HCT116 (cell line): ENCODE results near the gene RAMP3.

ENCODE experiments used
- CTCF ChIP-seq, 3 experiments: fragments of 200-600 bp in 1 of 3; sonication (generic) in 1 of 3; IDR thresholded peaks in 2 of 3; conservative IDR thresholded peaks in 1 of 3; 2 replicates each; pipeline ENCODE4 v1.5.1; 2012 to 2017; ENCODE audit warnings: low read depth in 2 of 3, low read length in 2 of 3, antibody characterized with exemption in 1 of 3, borderline replicate concordance in 1 of 3, control low read depth in 1 of 3, mild to moderate bottlenecking in 1 of 3, mixed read lengths in 1 of 3, mixed run types in 1 of 3, moderate library complexity in 1 of 3; ENCODE audit not compliant: insufficient read depth in 1 of 3
- EZH2phosphoT487 ChIP-seq: fragments of 200-600 bp; IDR thresholded peaks from 2 replicates; pipeline ENCODE4 v1.6.1; 2018; ENCODE audit warnings: antibody characterized with exemption, borderline replicate concordance
- YY1 ChIP-seq: IDR thresholded peaks from 2 replicates; pipeline ENCODE4 v1.6.1; 2011; ENCODE audit warnings: low read length, low read depth, moderate library complexity, mild to moderate bottlenecking; ENCODE audit not compliant: insufficient replicate concordance; ENCODE audit errors: extremely low read depth

DNA sequence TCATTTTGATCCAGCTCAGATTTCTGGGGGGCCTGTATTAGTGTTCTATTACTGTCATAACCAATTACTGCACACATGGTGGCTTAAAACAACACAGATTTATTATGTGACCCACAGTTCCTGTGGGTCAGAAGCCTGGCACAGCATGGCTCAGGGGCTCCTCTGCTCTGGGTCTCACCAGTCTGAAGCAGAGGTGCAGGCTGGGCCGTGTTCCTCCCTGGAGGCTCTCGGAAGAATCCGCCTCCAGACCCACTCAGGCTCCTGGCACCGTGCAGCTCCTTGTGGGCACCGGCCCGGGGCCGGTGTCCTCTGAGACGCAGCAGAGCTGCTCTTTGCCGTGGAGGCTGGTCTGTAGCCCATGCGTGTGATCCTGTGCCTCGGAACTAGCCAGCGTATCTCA, 61.5 kb downstream of the RAMP3 start:
- TF ChIP-seq CTCF (IDR thresholded peaks at IDR 0.05 in 2 of 3, conservative IDR thresholded peaks at IDR 0.05 in 1 of 3; ENCODE audit: borderline replicate concordance in 1 of 3, insufficient read depth in 1 of 3, low read depth in 2 of 3, low read length in 2 of 3) (no peak), EZH2phosphoT487 (no peak), YY1 (no peak)
